HG02571 (cell line): ENCODE data around the gene CKS1B.
"Not testable (repeated sequence)": the region's sequence is repeated elsewhere in the genome, so short reads cannot be mapped to it uniquely, and the experiment has no call there.

Experiments used
- ATAC-seq: cut with Tn5 transposase; IDR thresholded peaks from one replicate; pipeline ENCODE4 v1.9.1; 2021; ENCODE audit warnings: mild to moderate bottlenecking, moderate library complexity; ENCODE audit not compliant: unreplicated experiment

CKS1B gene

DNA sequence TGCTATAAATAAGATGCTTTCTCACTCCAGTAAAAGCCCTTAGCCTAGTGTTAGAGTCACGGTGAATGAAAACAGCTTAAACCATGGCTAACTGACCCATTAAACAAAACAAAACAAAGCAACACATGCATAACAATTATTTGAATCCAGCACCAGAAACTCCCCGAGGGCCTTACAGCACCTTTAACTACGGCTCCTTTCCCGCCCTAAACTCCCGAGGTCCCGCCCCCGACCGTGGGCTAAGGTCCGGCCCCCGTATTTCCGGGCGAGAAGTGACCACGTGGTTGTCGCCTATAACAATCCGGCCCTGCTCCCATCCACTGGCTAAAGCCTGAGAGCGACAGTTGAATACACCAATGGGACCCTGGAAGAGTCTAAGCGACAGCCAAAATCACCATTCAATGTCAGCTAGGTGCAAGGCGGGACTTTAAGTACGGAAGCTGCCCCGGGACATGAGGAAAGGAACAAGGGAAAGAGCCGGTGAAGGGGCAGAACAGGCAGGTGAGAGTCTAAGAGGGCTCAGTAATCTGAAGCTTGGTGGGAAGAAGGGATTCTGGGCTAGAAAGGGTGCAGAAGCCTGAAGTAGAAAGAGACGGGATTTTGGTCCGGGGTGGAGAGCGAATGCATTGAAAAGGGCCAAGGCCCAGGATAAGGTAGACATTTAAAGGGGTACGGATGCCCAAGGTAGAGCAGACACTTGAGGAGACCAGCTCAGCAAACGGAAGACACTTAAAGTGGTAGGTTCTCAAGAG, 8.6 kb downstream of the CKS1B start, which contains the start of gene FLAD1:
Gene FLAD1 (plus strand): TSS at position 448 of the 752 bp plus-strand sequence. CDS start 351 bp downstream, outside the sequence.
- peak; percentile 97 for ATAC-seq

DNA sequence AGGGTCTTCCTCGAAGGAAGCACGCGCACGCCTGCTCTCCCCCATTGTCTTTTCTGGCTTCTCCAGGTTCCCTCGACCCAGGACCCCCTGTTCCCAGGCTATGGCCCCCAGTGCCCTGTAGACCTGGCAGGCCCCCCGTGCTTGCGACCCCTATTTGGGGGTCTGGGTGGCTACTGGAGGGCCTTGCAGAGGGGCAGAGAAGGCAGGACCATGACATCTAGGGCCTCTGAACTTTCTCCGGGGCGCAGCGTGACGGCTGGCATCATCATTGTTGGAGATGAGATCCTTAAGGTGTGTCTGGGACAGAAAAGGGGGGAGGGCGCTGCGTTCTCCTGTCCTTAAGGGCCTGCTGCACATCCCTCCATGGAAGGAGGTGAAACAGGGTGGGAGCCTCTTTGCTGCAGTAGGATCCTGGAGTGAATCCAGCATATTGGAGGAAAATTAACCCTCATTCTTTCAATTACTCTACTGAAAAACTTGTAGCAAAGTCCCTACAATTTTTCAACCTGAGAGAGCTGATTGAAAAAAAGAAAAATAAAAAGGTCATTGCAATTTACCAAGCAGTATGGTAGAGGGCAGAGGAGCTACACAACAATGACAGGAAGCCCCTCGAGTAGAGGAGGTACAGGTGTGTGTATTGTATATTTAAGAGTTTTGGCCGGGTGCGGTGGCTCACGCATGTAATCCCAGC, 9.4 kb downstream of the CKS1B start:
- ATAC-seq: no peak

DNA sequence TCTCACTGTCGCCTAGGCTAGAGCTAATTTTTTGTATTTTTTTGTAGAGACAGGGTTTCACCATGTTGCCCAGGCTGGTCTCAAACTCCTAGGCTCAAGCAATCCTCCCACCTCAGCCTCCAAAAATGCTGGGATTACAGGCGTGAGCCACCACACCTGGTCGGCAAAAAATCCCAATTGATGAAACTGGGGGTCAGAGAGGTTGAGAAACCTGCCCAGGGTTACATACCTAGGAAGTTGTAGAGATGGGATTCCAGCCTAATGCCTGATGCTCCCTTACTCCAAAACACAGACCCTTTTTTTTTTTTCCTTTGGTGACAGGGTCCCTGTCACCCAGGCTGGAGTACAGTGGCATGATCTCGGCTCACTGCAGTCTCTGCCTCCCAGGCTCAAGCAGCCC, 12.3 kb downstream of the CKS1B start:
- not testable (repeated sequence) for ATAC-seq

DNA sequence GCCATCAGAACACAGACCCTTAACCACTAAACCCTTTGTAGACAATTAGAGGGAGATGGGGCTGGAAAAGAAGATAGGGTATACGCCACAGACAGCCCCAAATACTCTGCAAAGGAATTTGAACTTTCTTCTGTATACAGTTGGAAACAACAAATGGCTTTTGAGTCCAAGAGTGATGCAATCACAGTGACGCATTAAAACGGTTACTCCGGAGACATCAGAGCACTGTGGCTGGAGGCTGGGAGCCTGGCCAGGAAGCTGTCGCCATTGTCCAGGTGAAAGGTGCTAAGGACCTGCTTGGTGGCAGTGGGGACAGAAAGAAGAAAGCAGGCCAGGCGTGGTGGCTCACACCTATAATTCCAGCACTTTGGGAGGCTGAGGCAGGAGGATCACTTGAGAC, 12.8 kb downstream of the CKS1B start:
- ATAC-seq: no peak

DNA sequence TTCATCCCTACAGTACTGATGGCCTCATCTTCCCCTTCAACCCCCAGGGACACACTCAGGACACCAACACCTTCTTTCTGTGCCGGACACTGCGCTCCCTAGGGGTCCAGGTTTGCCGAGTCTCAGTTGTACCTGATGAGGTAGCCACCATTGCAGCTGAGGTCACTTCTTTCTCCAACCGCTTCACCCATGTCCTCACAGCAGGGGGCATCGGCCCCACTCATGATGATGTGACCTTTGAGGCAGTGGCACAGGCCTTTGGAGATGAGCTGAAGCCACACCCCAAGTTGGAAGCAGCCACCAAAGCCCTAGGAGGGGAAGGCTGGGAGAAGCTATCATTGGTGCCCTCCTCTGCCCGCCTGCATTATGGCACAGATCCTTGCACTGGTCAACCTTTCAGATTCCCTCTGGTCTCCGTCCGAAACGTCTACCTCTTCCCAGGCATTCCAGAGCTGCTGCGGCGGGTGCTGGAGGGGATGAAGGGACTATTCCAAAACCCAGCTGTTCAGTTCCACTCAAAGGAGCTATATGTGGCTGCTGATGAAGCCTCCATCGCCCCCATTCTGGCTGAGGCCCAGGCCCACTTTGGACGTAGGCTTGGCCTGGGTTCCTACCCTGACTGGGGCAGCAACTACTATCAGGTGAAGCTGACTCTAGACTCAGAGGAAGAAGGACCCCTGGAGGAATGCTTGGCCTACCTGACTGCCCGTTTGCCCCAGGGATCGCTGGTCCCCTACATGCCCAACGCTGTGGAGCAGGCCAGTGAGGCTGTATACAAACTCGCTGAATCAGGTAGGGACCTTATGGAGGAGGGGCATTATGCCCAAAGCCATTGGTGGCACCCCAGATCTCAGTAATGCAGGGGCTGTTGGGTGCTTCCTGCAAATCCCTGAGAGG, 13.8 kb downstream of the CKS1B start:
- ATAC-seq: no peak

DNA sequence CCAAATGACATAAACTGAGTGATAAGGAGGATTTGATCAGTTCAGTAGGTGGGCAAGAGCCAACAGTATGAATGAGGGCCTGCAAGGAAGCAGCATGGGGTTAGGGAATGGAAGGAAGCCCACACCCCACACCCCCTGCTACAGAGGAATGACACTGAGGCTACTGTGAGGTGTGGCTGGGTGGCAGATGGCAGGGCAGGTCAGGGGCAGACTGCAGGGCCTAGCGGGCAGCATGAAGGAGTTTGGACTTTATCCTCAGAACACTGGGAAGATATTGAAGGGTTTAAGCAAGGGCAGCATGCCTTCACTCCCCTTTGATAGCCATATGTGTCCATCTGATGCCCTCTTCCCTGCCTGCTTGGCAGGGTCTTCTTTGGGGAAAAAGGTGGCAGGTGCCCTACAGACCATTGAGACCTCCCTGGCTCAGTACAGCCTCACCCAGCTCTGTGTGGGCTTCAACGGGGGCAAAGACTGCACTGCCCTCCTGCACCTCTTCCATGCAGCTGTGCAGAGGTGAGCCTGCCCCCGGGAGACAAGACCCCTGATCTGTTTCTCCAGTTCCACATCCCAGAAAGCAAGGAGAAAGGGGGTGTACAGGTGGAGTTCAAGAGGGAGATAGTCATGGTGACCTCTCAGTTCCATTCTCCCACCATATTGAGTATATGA, 14.8 kb downstream of the CKS1B start:
- no peak for ATAC-seq

GRCh38 chr1:154990276-154990675, 15.8 kb downstream of the CKS1B start:
- ATAC-seq: no peak

DNA sequence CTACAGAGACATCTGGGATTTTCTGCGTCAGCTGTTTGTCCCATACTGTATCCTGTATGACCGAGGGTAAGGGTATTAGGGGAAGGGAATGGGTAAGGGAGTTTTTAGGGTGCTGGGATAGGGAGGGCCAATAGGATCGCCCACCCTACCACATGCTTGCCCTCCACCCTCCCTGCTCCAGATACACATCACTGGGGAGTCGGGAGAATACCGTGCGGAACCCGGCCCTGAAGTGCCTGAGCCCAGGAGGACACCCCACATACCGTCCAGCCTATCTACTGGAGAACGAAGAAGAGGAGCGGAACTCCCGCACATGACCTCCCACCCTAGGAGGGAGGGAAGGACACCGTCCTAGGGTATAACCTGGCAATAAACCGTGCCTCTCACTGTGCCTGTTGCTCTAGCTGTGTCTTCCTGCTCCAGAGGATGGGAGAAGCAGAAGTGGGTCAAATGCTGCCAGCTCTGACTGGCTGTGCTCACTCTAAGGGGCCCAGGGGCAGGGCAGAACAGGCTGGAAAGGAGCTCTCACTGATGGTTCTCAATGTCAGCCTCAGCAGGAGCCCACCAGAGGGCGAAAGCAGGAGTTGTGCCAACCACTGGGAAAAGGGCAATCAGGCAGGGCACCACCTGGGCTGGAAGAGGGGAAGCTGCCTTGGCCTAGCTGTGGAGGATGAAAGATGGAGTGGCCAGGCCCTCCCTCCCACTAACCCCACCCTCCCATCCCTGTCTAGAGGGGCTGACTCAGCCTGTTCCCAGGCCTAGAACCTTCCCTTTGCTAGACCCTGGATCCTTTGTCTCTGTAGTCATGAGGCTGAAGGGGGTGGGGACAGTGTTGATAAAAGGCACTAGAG, 18.5 kb downstream of the CKS1B start:
- no peak for ATAC-seq

DNA sequence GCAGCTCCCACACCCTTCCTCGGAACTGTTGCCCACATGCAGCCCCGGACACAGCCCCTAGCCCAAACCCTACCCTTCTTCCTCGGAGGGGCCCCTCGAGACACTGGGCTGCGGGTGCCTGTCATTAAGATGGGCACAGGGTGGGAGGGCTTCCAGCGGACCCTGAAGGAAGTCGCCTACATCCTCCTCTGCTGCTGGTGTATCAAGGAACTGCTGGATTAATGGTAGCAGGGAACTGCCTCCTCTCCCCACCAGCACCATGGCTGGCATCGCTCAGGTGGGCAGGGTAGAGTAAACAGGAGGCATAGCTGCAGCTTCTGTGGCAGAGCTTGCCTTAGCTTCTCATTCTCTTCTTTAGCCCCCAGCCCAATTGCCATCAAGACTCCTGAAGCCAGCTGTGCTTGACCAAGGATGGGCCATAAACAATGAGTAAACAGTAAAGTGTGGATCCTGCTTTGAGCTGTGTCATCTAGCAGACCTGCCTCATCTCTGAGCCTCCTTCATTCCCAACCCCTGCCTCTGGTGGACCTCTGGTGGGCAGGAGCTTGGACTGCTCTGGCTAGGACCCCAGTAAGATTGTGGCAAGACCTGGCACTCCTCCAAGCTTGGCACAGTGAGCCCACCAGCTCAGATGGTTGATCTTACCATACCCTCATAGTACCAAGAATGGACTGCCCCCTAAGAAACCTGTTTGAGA, 19.2 kb downstream of the CKS1B start, which contains the start of gene LENEP:
Gene LENEP (plus strand): TSS at position 15 of the 697 bp plus-strand sequence. CDS start 22 bp downstream, at position 37.
- no peak for ATAC-seq

GRCh38 chr1:154994269-154994587, 19.7 kb downstream of the CKS1B start:
- no peak for ATAC-seq

DNA sequence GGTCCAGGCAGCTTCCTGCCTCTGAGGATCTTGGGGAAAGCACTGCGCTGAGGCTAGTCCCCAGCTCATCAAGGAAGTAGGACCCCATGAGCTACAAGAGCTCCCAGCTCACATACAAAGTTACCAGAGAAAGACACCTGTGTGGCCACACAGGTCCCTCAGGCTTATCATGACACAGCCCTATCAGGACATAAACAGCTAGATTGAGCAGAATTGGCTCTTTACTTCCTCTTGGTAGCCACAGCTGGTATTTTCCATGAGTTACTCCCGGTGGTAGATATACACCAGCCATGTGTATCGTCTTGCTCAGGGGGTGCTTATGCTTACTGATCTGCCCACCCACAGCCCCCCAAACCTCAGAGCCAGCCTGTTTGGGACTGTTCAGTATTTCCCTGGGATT, 20.1 kb downstream of the CKS1B start:
- no peak for ATAC-seq

- ATAC-seq: not testable (repeated sequence)
These were observed 21.0 kb downstream of the CKS1B start for GRCh38 chr1:154995301-154995983.

- no peak for ATAC-seq
These were observed 22.7 kb downstream of the CKS1B start for GRCh38 chr1:154996966-154997701.

GRCh38 chr1:154998201-154998780, 23.8 kb downstream of the CKS1B start:
- ATAC-seq: no peak

- ATAC-seq: no peak
These were observed 24.5 kb downstream of the CKS1B start for GRCh38 chr1:154998818-154999570.

DNA sequence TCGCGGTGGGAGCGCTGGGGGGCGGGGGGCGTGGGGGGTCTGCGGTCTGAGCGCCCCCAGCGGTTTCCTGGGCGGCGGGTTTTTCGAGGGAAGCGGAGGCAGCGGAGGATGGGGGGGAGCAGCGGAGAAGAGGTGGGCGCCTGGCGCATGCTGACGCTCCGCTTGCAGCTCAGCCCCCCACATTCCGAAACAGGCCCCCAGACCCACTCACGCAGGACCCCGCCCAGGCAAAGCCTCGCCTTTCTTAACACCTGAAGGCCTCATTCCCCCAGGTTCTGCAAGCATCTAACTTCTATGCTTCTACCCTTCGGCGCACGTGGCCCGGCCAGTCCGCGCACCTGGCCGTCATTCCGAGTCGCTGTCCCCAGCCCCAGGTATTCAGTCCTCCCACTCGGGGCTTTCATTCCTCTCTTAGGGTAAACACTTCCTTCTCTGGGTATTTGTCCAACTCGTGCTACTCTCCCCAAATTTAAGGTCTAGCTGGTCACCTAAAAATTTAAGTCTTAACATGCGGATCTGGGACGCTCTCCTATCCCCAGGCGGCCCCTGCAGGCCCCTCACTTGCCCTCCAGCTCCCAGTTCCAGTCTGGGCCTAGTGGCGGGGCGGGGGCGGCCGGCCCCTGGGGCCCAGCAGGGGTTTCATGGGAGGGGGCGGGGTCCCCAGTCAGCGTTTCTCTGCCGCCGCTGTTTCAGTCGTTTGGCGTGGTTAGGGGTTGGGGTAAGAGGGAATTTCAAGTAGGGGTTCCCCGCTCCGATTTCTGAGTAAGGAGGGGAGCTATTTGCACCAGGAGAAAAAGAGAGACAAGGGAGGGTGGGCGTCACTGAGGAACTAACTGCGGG, 25.3 kb downstream of the CKS1B start:
- ATAC-seq: no peak
